H1 (cell line): ENCODE results near the gene SSTR3. TPM values are rescaled to one million over a fixed set of nuclear protein-coding genes. Genes with fewer than 3 reads are reported as not detected.

Experiments used
- CHD7 ChIP-seq: fragments of 300-600 bp; sonication (generic); IDR thresholded peaks from 2 replicates; pipeline ENCODE4 v1.7.1; 2012; ENCODE audit warnings: low read length, moderate library complexity, mild to moderate bottlenecking, inconsistent platforms; ENCODE audit not compliant: insufficient replicate concordance
- polyA plus RNA-seq, 7 experiments: library from polyadenylated mRNA; depleted of rRNA in 3 of 7; stranded (reverse) in 5 of 7; unstranded in 2 of 7; fragments of >200 nt in 5 of 7; fragments of 200-250 nt in 2 of 7; gene quantifications; 1 replicate in 5 of 7; 2 replicates in 1 of 7; 4 replicates in 1 of 7; pipeline versions ENCODE4 v1.2.1 to v1.2.3, GENCODE V29; 2011 to 2013; ENCODE audit warnings: missing spikeins in 2 of 7, mixed read lengths in 2 of 7
- total RNA-seq: library from RNA; stranded (reverse); fragmentation: NEBNext Ultra II Directional; extraction: Animal tissue kit (Norgen Biotek cat#: 25700); gene quantifications from 2 replicates; pipeline ENCODE4 v1.2.1, GENCODE V29; 2021

The SSTR3 gene
- total and polyA plus RNA-seq, 2 of the 8 experiments (the other 6 are each of a cell fraction or from before 2014, with no cell fraction given) = 0.22 to 0.77 TPM

GRCh38 chr22:37167981-37168647, 44.2 kb downstream of the SSTR3 start (continued):
- no peak for TF ChIP-seq CHD7
